Smooth muscle cell of the coronary artery (primary cell): Measurements from ENCODE around the gene ZFP36L2. TPM values are rescaled to one million over a fixed set of nuclear protein-coding genes. Genes with fewer than 3 reads are reported as not detected.

Experiments used
- total RNA-seq: library from RNA; depleted of rRNA; stranded (reverse); fragments of >200 nt; gene quantifications from 2 replicates; pipeline ENCODE4 v1.2.3, GENCODE V29; 2014; ENCODE audit warnings: low replicate concordance

The ZFP36L2 gene, protein sequence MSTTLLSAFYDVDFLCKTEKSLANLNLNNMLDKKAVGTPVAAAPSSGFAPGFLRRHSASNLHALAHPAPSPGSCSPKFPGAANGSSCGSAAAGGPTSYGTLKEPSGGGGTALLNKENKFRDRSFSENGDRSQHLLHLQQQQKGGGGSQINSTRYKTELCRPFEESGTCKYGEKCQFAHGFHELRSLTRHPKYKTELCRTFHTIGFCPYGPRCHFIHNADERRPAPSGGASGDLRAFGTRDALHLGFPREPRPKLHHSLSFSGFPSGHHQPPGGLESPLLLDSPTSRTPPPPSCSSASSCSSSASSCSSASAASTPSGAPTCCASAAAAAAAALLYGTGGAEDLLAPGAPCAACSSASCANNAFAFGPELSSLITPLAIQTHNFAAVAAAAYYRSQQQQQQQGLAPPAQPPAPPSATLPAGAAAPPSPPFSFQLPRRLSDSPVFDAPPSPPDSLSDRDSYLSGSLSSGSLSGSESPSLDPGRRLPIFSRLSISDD
- total RNA-seq: 4.0 TPM in 2 replicates

DNA sequence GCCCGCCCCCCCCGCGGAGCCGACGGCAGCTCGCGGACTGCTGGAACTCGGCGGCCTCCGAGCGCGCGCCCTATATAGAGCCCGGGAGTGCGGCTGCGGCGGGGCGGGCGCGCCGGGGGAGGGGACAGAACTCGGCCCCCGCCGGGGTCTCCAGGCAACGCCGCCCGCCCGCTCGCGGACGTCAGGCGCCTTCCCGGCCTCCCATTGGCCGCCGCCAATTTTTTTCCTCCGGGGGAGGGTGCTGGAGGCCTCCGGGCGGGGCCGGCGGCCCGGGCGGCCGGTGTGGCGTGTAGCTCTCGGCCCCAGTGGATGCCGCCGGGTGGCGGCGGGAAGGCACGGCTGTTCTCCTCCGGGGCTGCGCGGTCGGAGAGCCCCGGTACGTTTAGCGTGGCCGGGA, at the start of gene ZFP36L2:
TSS of gene ZFP36L2 (minus strand) at position 49 of the 397 bp plus-strand sequence. CDS start 291 bp downstream, outside the sequence.

